GM18909 (cell line): ENCODE results near the gene PHF20.
"Not testable (repeated sequence)": the region's sequence is repeated elsewhere in the genome, so short reads cannot be mapped to it uniquely, and the experiment has no call there.

Source experiments
- ATAC-seq: cut with Tn5 transposase; IDR thresholded peaks from one replicate; pipeline ENCODE4 v1.9.1; 2021; ENCODE audit warnings: mild to moderate bottlenecking; ENCODE audit not compliant: unreplicated experiment, poor library complexity

The PHF20 gene

GRCh38 chr20:35908007-35908406 lies 136.2 kb downstream of the PHF20 start:
- no peak for ATAC-seq

- no peak for ATAC-seq
These were observed 137.4 kb downstream of the PHF20 start for GRCh38 chr20:35909176-35909575.

- no peak for ATAC-seq
These were observed 138.0 kb downstream of the PHF20 start for GRCh38 chr20:35909796-35910195.

- ATAC-seq: no peak
These were observed 138.4 kb downstream of the PHF20 start for GRCh38 chr20:35910254-35910653.

- ATAC-seq: no peak
These were observed 141.1 kb downstream of the PHF20 start for GRCh38 chr20:35912881-35913280.

- ATAC-seq: no peak
These were observed 145.3 kb downstream of the PHF20 start for GRCh38 chr20:35917077-35917476.

- ATAC-seq: no peak
These were observed 146.2 kb downstream of the PHF20 start for GRCh38 chr20:35918021-35918420.

- ATAC-seq: no peak
These were observed 148.7 kb downstream of the PHF20 start for GRCh38 chr20:35920523-35920922.

- no peak for ATAC-seq
These were observed 157.5 kb downstream of the PHF20 start for GRCh38 chr20:35929301-35929700.

- no peak for ATAC-seq
These were observed 162.2 kb downstream of the PHF20 start for GRCh38 chr20:35934050-35934449.

- no peak for ATAC-seq
These were observed 167.4 kb downstream of the PHF20 start for GRCh38 chr20:35939264-35939663.

GRCh38 chr20:35941620-35942019 lies 169.8 kb downstream of the PHF20 start:
- no peak for ATAC-seq

- ATAC-seq: no peak
These were observed 170.4 kb downstream of the PHF20 start for GRCh38 chr20:35942243-35942642.

GRCh38 chr20:35947489-35947888 lies 175.7 kb downstream of the PHF20 start:
- ATAC-seq: no peak

GRCh38 chr20:35947907-35948306 lies 176.1 kb downstream of the PHF20 start:
- ATAC-seq: no peak

- no peak for ATAC-seq
These were observed 178.3 kb downstream of the PHF20 start for GRCh38 chr20:35950093-35950492.

- ATAC-seq: not testable (repeated sequence)
These were observed 180.3 kb downstream of the PHF20 start for GRCh38 chr20:35952080-35952479.

GRCh38 chr20:35952480-35953386 lies 180.9 kb downstream of the PHF20 start:
- ATAC-seq: no peak

- ATAC-seq: peak; percentile 27
These were observed 181.8 kb downstream of the PHF20 start for GRCh38 chr20:35953387-35954199.

GRCh38 chr20:35954200-35954906 lies 182.5 kb downstream of the PHF20 start, which contains the start of gene SCAND1:
SCAND1 (minus strand) TSS chr20:35954502; CDS start chr20:35954284, 218 bp downstream.
- ATAC-seq: peak; percentile 90

- peak; percentile 3 for ATAC-seq
These were observed 183.1 kb downstream of the PHF20 start for GRCh38 chr20:35954907-35955251.
